ENCODE measurements around the gene CCDC89. TPM values are rescaled to one million over a fixed set of nuclear protein-coding genes. Genes with fewer than 3 reads are reported as not detected.

The CCDC89 gene
- total and polyA plus RNA-seq, 10 of the 15 experiments (the other 5 are each of a cell fraction or from before 2014, with no cell fraction given): 0.11 to 0.15 TPM; not detected in 8

DNA sequence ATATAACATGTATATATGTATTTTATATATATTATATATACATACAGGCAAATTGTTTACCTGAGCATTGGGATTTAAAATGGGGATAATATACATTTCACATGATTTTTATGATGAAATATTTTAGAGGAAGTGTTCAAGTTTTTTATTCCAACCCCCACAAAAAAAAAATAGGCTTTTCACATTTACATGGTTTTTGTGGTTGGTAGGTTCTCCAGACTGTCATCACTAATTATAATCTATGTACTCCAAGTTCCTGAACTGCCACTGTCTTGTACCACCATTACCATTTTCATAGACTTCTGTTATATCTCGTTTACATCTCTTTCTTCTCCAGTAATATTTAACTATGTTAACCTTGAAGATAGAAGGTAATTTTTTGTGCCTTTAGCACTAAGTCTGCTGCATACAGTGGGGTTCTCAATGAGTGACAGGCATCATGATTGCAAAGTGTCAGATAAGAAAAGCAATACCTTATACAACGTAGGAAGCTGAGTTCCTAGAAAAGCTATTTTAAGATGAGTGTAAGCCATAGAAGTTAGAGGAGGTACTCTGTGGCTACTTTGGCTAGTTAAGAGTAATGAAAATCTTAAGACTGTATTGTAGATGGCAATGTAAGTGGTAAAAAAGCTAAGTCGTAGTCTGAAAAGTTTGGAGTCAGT lies 33.1 kb downstream of the CCDC89 start:
- H3K36me3 ChIP-seq (ENCODE audit: control insufficient read depth in 2 of 2, insufficient read depth in 2 of 2, low read length in 1 of 2): peaks cover 0 to 7% of the 10 kb centered on the region in 2 experiments; a peak in 2 of 4 replicates
- no TSS peak for BruUV-seq (replicated peaks)
- DNase-seq (ENCODE audit: low read depth, low spot score): no peak
- H3K79me2 ChIP-seq (ENCODE audit: control insufficient read depth, insufficient read depth, low read length): peaks cover 15% of the 10 kb centered on the region
- FAIRE-seq: no peak
- 48% methylated on average over 3 of the region's 3 CpGs for WGBS (ENCODE audit: insufficient coverage, insufficient replicate concordance, low lambda C conversion rate, missing lambda C conversion rate)
- ChIA-PET SMC1A (ENCODE audit: uncharacterized antibody, unreplicated experiment) (interaction anchor here (0.7 kb wide), 1 partner anchor 11 kb away, joined by 3 read pairs; no protein-coding TSS in a partner anchor), RAD21 (ENCODE audit: unreplicated experiment) (no interaction called here), POLR2A (interaction anchor here (0.6 to 1.5 kb wide), 3 partner anchors 12 to 30 kb away, joined by 3 to 5 read pairs (median 3); partner anchors contain the start of genes CREBZF and DLG2), CTCF (no interaction called here)
- in situ Hi-C loops (cut with MboI) (no loop called here), intact Hi-C loops (cut with micrococcal nuclease; ENCODE audit: unreplicated experiment) (no loop called here)
- no peak overlapping the region for H3K4me3 ChIP-seq
- H4K20me1 ChIP-seq (ENCODE audit: control insufficient read depth, insufficient read depth): no peaks in the 10 kb centered on the region
- no peak overlapping the region for H3K9ac ChIP-seq (ENCODE audit: control insufficient read depth, insufficient read depth, low read length)
- no peaks in the 10 kb centered on the region for H3K27me3 ChIP-seq (replicated peaks in 1 of 2; ENCODE audit: control insufficient read depth in 2 of 2, insufficient read depth in 2 of 2, low read length in 1 of 2)
- TF ChIP-seq, protein P1, sequence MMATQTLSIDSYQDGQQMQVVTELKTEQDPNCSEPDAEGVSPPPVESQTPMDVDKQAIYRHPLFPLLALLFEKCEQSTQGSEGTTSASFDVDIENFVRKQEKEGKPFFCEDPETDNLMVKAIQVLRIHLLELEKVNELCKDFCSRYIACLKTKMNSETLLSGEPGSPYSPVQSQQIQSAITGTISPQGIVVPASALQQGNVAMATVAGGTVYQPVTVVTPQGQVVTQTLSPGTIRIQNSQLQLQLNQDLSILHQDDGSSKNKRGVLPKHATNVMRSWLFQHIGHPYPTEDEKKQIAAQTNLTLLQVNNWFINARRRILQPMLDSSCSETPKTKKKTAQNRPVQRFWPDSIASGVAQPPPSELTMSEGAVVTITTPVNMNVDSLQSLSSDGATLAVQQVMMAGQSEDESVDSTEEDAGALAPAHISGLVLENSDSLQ (IDR thresholded peaks at IDR 0.05): peak; percentile 48; the same call in 1 of the 2 replicates
- no peak for TF ChIP-seq SUPT20H (IDR thresholded peaks at IDR 0.05; ENCODE audit: borderline replicate concordance, control insufficient read depth, low read depth, low read length)
- H3K4me1 ChIP-seq (ENCODE audit: control insufficient read depth, insufficient read depth, low read length): no peaks in the 10 kb centered on the region; the same call in 1 of the 2 replicates
- no peak overlapping the region for H2AFZ ChIP-seq (ENCODE audit: control insufficient read depth, low read depth, low read length)
- no peak overlapping the region for H3K4me2 ChIP-seq (ENCODE audit: control insufficient read depth, insufficient read depth)
- ATAC-seq: no peak
- no peak overlapping the region for H3K27ac ChIP-seq (ENCODE audit: control insufficient read depth, insufficient read depth)
- H3K9me3 ChIP-seq (replicated peaks; ENCODE audit: control insufficient read depth, insufficient read depth, low read length): no peaks in the 10 kb centered on the region

DNA sequence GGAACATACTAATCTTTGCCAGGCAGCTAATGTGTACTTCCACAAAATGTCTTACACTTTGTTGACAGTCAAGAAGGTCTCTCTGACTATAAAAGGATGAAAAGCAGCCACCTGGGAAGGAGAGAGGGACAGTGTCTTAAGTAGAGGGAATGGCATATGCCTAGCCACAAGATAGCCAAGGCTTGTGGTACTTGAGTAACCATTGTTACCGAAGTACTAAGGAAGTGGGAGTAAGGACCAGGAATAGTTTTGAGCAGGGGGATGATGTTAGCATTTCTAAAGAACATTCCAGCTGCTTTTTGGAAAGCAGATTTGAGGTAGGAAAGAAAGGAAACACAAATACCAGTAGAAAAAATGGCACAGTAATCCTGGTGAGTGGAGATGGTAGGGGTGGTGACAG lies 34.9 kb downstream of the CCDC89 start:
- CTCF ChIA-PET: interaction anchor here (1.2 kb wide), 1 partner anchor 11 kb away, joined by 3 read pairs; no protein-coding TSS in a partner anchor
- no peaks in the 10 kb centered on the region; a peak in 1 of 4 replicates for H3K36me3 ChIP-seq (ENCODE audit: control insufficient read depth in 2 of 2, insufficient read depth in 2 of 2, low read length in 1 of 2)
- DNase-seq (ENCODE audit: low read depth, low spot score) (no peak), ATAC-seq (no peak), FAIRE-seq (no peak)
- in situ Hi-C loops (cut with MboI): no loop called here
- H3K27ac ChIP-seq (ENCODE audit: control insufficient read depth, insufficient read depth): no peak overlapping the region
- SMC1A ChIA-PET (ENCODE audit: uncharacterized antibody, unreplicated experiment): interaction anchor here (1.2 to 2.5 kb wide), 2 partner anchors 23 kb away, joined by 3 to 11 read pairs; partner anchors contain the start of genes DLG2 and TMEM126B
- no peaks in the 10 kb centered on the region for H4K20me1 ChIP-seq (ENCODE audit: control insufficient read depth, insufficient read depth)
- no peak overlapping the region for H3K9ac ChIP-seq (ENCODE audit: control insufficient read depth, insufficient read depth, low read length)
- H2AFZ ChIP-seq (ENCODE audit: control insufficient read depth, low read depth, low read length): no peak overlapping the region
- no peaks in the 10 kb centered on the region; the same call in 1 of the 2 replicates for H3K4me1 ChIP-seq (ENCODE audit: control insufficient read depth, insufficient read depth, low read length)
- H3K4me3 ChIP-seq: no peak overlapping the region
- H3K4me2 ChIP-seq (ENCODE audit: control insufficient read depth, insufficient read depth): no peak overlapping the region
- RAD21 ChIA-PET (ENCODE audit: unreplicated experiment): no interaction called here
- no peaks in the 10 kb centered on the region for H3K9me3 ChIP-seq (replicated peaks; ENCODE audit: control insufficient read depth, insufficient read depth, low read length)
- H3K79me2 ChIP-seq (ENCODE audit: control insufficient read depth, insufficient read depth, low read length): peaks cover 18% of the 10 kb centered on the region
- intact Hi-C loops (cut with micrococcal nuclease; ENCODE audit: unreplicated experiment): no loop called here
- POLR2A ChIA-PET: interaction anchor here (0.7 to 0.8 kb wide), 2 partner anchors 30 to 397 kb away, joined by 3 to 7 read pairs; no protein-coding TSS in a partner anchor
- H3K27me3 ChIP-seq (replicated peaks in 1 of 2; ENCODE audit: control insufficient read depth in 2 of 2, insufficient read depth in 2 of 2, low read length in 1 of 2): no peaks in the 10 kb centered on the region
- TF ChIP-seq BCL11A (IDR thresholded peaks at IDR 0.05; ENCODE audit: low read depth, low read length) (no peak), MYC (IDR thresholded peaks at IDR 0.05; ENCODE audit: insufficient read depth, insufficient read length, insufficient replicate concordance, low read length, severe bottlenecking) (no peak)
- TF ChIP-seq, protein P2, sequence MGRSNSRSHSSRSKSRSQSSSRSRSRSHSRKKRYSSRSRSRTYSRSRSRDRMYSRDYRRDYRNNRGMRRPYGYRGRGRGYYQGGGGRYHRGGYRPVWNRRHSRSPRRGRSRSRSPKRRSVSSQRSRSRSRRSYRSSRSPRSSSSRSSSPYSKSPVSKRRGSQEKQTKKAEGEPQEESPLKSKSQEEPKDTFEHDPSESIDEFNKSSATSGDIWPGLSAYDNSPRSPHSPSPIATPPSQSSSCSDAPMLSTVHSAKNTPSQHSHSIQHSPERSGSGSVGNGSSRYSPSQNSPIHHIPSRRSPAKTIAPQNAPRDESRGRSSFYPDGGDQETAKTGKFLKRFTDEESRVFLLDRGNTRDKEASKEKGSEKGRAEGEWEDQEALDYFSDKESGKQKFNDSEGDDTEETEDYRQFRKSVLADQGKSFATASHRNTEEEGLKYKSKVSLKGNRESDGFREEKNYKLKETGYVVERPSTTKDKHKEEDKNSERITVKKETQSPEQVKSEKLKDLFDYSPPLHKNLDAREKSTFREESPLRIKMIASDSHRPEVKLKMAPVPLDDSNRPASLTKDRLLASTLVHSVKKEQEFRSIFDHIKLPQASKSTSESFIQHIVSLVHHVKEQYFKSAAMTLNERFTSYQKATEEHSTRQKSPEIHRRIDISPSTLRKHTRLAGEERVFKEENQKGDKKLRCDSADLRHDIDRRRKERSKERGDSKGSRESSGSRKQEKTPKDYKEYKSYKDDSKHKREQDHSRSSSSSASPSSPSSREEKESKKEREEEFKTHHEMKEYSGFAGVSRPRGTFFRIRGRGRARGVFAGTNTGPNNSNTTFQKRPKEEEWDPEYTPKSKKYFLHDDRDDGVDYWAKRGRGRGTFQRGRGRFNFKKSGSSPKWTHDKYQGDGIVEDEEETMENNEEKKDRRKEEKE (IDR thresholded peaks at IDR 0.05): no peak
- TF ChIP-seq, protein P3, sequence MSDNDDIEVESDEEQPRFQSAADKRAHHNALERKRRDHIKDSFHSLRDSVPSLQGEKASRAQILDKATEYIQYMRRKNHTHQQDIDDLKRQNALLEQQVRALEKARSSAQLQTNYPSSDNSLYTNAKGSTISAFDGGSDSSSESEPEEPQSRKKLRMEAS (IDR thresholded peaks at IDR 0.05; ENCODE audit: low read depth, low read length): no peak
- TSS peak; percentile 13 for BruUV-seq (replicated peaks)
- 38% methylated on average over 1 of the region's 1 CpG for WGBS (ENCODE audit: insufficient coverage, insufficient replicate concordance, low lambda C conversion rate, missing lambda C conversion rate)

Data from GM12878 (cell line).